ENCODE data around the gene COA1. TPM values are rescaled to one million over a fixed set of nuclear protein-coding genes. Genes with fewer than 3 reads are reported as not detected.

COA1 gene
- total and polyA plus RNA-seq, 9 of the 15 experiments (the other 6 are each of a cell fraction or from before 2014, with no cell fraction given) = 98.9 to 463 (median 181) TPM

- TF ChIP-seq IFI16 (CRISPR knock-in tag; IDR thresholded peaks at IDR 0.05) (no peak), HDGF (IDR thresholded peaks at IDR 0.05) (no peak), ZNF507 (tag; conservative IDR thresholded peaks at IDR 0.05) (no peak), ZNF655 (CRISPR knock-in tag; IDR thresholded peaks at IDR 0.05) (no peak), MLX (CRISPR knock-in tag; conservative IDR thresholded peaks at IDR 0.05) (no peak), THAP12 (CRISPR knock-in tag; IDR thresholded peaks at IDR 0.05) (no peak)
These were observed 82.6 kb downstream of the COA1 start (continued) for GRCh38 chr7:43646603-43647338.
